GM04504 (cell line): Measurements from ENCODE around the gene HOXA4.

ENCODE experiments used
- DNase-seq: peaks from one replicate; pipeline ENCODE4 v3.0.0-alpha.2; 2012; ENCODE audit warnings: low read depth

HOXA4 gene

GRCh38 chr7:27169658-27170425 lies 39.3 kb upstream of the HOXA4 start:
- DNase-seq: peak; percentile 29

- DNase-seq: peak; percentile 53
These were observed 37.8 kb upstream of the HOXA4 start for GRCh38 chr7:27168265-27168947.

- DNase-seq: peak; percentile 60
These were observed 37.3 kb upstream of the HOXA4 start for GRCh38 chr7:27167916-27168264.

GRCh38 chr7:27166531-27167505 lies 36.3 kb upstream of the HOXA4 start:
- peak; percentile 48 for DNase-seq

GRCh38 chr7:27165996-27166530 lies 35.5 kb upstream of the HOXA4 start:
- DNase-seq: peak; percentile 90

- DNase-seq: peak; percentile 95
These were observed 34.8 kb upstream of the HOXA4 start, which contains the start of gene HOXA9 for GRCh38 chr7:27165089-27165995. TSS of gene HOXA9 (minus strand) at chr7:27165537. CDS start at chr7:27165457, 80 bp downstream.

GRCh38 chr7:27164367-27165088 lies 34.0 kb upstream of the HOXA4 start:
- peak; percentile 20 for DNase-seq

GRCh38 chr7:27164045-27164366 lies 33.4 kb upstream of the HOXA4 start:
- no peak for DNase-seq

GRCh38 chr7:27163288-27164044 lies 32.9 kb upstream of the HOXA4 start:
- peak; percentile 8 for DNase-seq

GRCh38 chr7:27162561-27163287 lies 32.2 kb upstream of the HOXA4 start:
- peak; percentile 10 for DNase-seq

- peak; percentile 16 for DNase-seq
These were observed 31.4 kb upstream of the HOXA4 start for GRCh38 chr7:27161721-27162560.

- peak; percentile 18 for DNase-seq
These were observed 30.7 kb upstream of the HOXA4 start for GRCh38 chr7:27161214-27161720.

- DNase-seq: peak; percentile 56
These were observed 30.1 kb upstream of the HOXA4 start for GRCh38 chr7:27160546-27161213.

GRCh38 chr7:27160145-27160545 lies 29.6 kb upstream of the HOXA4 start:
- DNase-seq: no peak

- no peak for DNase-seq
These were observed 28.9 kb upstream of the HOXA4 start for GRCh38 chr7:27159266-27160144.
